IMR-90 (cell line): ENCODE data around the gene TP63. TPM values are rescaled to one million over a fixed set of nuclear protein-coding genes. Genes with fewer than 3 reads are reported as not detected.

Experiments
- microRNA-seq, 2 experiments: library from miRNA; stranded (forward) in 1 of 2; unstranded in 1 of 2; fragments of 10-50 nt in 1 of 2; fragments of <30 nt in 1 of 2; gene quantifications in 1 of 2; microRNA quantifications in 1 of 2; one replicate each; pipeline versions ENCODE3 to v1.1.0; 2013 to 2020; ENCODE audit not compliant: insufficient read depth in 1 of 2, insufficient read length in 1 of 2, unreplicated experiment in 1 of 2
- polyA plus RNA-seq, 3 experiments: library from polyadenylated mRNA; depleted of rRNA; stranded (reverse); fragments of >200 nt; gene quantifications; 2 replicates each; pipeline ENCODE4 v1.2.3, GENCODE V29; 2012; ENCODE audit warnings: low replicate concordance in 1 of 3
- small RNA-seq, 5 experiments: library from RNA; depleted of rRNA; stranded (forward); fragments of <200 nt; gene quantifications; one replicate each; pipeline ENCODE3, GENCODE V24; 2012
- total RNA-seq: library from RNA; depleted of rRNA; stranded (reverse); fragments of >200 nt; gene quantifications from 2 replicates; pipeline ENCODE4 v1.2.3, GENCODE V29; 2012

TP63 gene
- total and polyA plus RNA-seq, 2 of the 4 experiments (the other 2 are of a cell fraction): not detected

Small RNA genes lying within 50 kb of the gene (microRNA-seq; reads per million reads assigned to microRNA genes)
- gene AC078809.1 (ENCODE audit: insufficient read depth, insufficient read length) (not detected), gene MIR944 (ENCODE audit: insufficient read depth in 1 of 2, insufficient read length in 1 of 2, unreplicated experiment in 1 of 2) (0.37 to 1.0 reads per million in 2 experiments)

Small RNA genes lying within 50 kb of the gene (small RNA-seq; reads per million reads assigned to genes)
- gene AC078809.1: 0 reads per million in 5 experiments
- 0 reads per million in 5 experiments for gene MIR944
